ENCODE measurements around the gene HEPN1. TPM values are rescaled to one million over a fixed set of nuclear protein-coding genes. Genes with fewer than 3 reads are reported as not detected.

The HEPN1 gene
- total and polyA plus RNA-seq, 9 of the 15 experiments (the other 6 are each of a cell fraction or from before 2014, with no cell fraction given), result not detected

- POLR2A ChIA-PET, result interaction anchor here (0.6 to 1.5 kb wide), 2 partner anchors 10 to 320 kb away, joined by 3 read pairs; no protein-coding TSS in a partner anchor
- Histone ChIP-seq H4K20me1 (replicated peaks; ENCODE audit: control insufficient read depth, insufficient read depth, low read length) (no peaks in the 10 kb centered on the region), H3K36me3 (ENCODE audit: control insufficient read depth, insufficient read depth, low read length) (no peaks in the 10 kb centered on the region), H2AFZ (ENCODE audit: low read depth, low read length) (no peak overlapping the region), H3K27me3 (ENCODE audit: control insufficient read depth in 2 of 2, insufficient read depth in 2 of 2, low read length in 2 of 2) (peaks cover 11 to 39% of the 10 kb centered on the region in 2 experiments; a peak in 4 of 5 replicates), H3K9me3 (replicated peaks; ENCODE audit: control insufficient read depth, insufficient read depth, low read depth, low read length) (no peaks in the 10 kb centered on the region), H3K79me2 (ENCODE audit: control insufficient read depth, insufficient read depth, low read length) (no peaks in the 10 kb centered on the region), H3K27ac (ENCODE audit: extremely low read depth, low read depth, low read length) (no peak overlapping the region), H3K4me1 (replicated peaks in 1 of 2; ENCODE audit: control insufficient read depth in 2 of 2, insufficient read depth in 2 of 2, low read length in 2 of 2) (no peaks in the 10 kb centered on the region), H3K4me3 (no peak overlapping the region), H3K9me1 (ENCODE audit: control insufficient read depth, insufficient read depth, low read length) (no peaks in the 10 kb centered on the region), H3K9ac (ENCODE audit: insufficient read depth in 1 of 2, low read depth in 2 of 2, low read length in 2 of 2) (no peak overlapping the region), H3K4me2 (ENCODE audit: insufficient read depth, low read length) (no peak overlapping the region)
- in situ Hi-C loops (cut with MboI) (no loop called here), intact Hi-C loops (cut with micrococcal nuclease) (no loop called here)
- DNase-seq (ENCODE audit: extremely low read depth in 1 of 4, low spot score in 3 of 4) (no peak), FAIRE-seq (no peak), ATAC-seq (no peak)
- 0% methylated on average over 6 of the region's 6 CpGs for WGBS (ENCODE audit: insufficient coverage, low coverage, missing lambda C conversion rate)
- no TSS peak for BruUV-seq (replicated peaks)
- CTCF ChIA-PET (ENCODE audit: low intra/inter-chr PET ratio), result no interaction called here
- TF ChIP-seq FOXK2 (conservative IDR thresholded peaks at IDR 0.05 in 1 of 2, IDR thresholded peaks at IDR 0.05 in 1 of 2; ENCODE audit: low read depth in 2 of 2), result no peak
- no peak for TF ChIP-seq ZNF77 (CRISPR knock-in tag; IDR thresholded peaks at IDR 0.05)
- TF ChIP-seq ID3 (CRISPR knock-in tag; IDR thresholded peaks at IDR 0.05), result no peak
- TF ChIP-seq ID3 (tag; IDR thresholded peaks at IDR 0.05), result no peak
- TF ChIP-seq COPS2 (conservative IDR thresholded peaks at IDR 0.05), result no peak
- TF ChIP-seq, protein P1, sequence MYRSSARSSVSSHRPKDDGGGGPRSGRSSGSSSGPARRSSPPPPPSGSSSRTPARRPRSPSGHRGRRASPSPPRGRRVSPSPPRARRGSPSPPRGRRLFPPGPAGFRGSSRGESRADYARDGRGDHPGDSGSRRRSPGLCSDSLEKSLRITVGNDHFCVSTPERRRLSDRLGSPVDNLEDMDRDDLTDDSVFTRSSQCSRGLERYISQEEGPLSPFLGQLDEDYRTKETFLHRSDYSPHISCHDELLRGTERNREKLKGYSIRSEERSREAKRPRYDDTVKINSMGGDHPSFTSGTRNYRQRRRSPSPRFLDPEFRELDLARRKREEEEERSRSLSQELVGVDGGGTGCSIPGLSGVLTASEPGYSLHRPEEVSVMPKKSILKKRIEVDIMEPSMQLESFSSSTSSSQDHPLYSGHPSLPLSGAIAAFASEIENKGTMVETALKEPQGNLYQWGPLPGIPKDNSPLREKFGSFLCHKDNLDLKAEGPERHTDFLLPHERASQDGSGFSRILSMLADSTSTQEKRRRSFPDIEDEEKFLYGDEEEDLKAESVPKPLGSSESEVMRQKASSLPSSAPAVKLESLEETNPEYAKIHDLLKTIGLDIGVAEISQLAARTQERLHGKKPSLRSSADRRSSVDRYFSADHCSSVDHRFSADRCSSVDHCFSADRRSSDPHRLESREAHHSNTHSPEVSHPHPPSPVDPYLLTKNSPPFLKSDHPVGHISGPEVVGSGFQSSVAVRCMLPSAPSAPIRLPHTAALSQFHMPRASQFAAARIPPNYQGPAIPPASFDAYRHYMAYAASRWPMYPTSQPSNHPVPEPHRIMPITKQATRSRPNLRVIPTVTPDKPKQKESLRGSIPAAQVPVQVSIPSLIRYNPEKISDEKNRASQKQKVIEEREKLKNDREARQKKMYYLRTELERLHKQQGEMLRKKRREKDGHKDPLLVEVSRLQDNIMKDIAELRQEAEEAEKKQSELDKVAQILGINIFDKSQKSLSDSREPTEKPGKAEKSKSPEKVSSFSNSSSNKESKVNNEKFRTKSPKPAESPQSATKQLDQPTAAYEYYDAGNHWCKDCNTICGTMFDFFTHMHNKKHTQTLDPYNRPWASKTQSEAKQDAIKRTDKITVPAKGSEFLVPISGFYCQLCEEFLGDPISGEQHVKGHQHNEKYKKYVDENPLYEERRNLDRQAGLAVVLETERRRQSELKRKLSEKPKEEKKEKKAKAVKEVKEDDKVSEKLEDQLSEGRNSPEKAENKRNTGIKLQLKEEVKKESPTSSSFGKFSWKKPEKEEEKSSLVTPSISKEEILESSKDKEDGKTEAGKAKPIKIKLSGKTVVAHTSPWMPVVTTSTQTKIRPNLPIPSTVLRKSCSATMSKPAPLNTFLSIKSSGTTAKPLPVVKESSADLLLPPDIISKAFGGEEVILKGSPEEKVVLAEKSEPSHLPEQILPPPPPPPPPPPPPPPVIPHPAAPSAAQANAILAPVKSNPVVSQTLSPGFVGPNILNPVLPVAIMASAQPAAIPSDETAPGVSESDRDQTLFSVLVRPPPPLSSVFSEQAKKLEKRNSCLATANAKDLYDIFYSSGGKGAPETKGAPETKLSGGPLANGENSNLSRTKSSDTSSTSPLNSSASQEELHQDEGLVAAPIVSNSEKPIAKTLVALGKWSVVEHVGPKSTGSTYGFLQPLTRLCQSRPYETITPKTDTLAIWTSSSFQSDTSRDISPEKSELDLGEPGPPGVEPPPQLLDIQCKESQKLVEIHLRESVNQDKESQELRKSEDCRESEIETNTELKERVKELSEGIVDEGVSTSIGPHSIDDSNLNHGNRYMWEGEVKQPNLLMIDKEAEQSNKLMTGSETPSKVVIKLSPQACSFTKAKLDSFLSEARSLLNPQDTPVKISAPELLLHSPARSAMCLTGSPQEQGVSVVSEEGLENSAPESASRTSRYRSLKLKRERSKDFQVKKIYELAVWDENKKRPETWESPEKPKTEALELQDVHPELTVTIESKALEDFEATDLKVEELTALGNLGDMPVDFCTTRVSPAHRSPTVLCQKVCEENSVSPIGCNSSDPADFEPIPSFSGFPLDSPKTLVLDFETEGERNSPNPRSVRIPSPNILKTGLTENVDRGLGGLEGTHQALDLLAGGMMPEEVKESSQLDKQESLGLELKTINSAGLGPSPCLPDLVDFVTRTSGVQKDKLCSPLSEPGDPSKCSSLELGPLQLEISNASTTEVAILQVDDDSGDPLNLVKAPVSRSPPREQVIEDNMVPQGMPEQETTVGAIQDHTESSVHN (IDR thresholded peaks at IDR 0.05; ENCODE audit: borderline replicate concordance in 1 of 2, low read depth in 1 of 2), result no peak
- TF ChIP-seq USF2 (CRISPR knock-in tag; IDR thresholded peaks at IDR 0.05), result no peak
These were observed 23.6 kb downstream of the HEPN1 start for GRCh38 chr11:124942466-124943253.

Data from K562 (cell line).